Cardiac septum (tissue), 1 donor: Measurements from ENCODE around the gene FAM186B. TPM values are rescaled to one million over a fixed set of nuclear protein-coding genes. Genes with fewer than 3 reads are reported as not detected.

Source experiments
- DNase-seq: peaks from one replicate; pipeline ENCODE4 v3.0.0-alpha.2; 2020; ENCODE audit warnings: low spot score
- intact Hi-C: fragments of 100-400 bp; cut with DNase I; formaldehyde crosslinking; loops from one replicate; pipeline ENCODE4 v1.14.0; 2022
- total RNA-seq: library from RNA; stranded (reverse); fragmentation: NEBNext Ultra II Directional; extraction: Animal tissue kit (Norgen Biotek cat#: 25700); gene quantifications from one replicate; pipeline ENCODE4 v1.2.1, GENCODE V29; 2021
- donor health status: DM: no; HTN: no; CAD: no.

The FAM186B gene
- total RNA-seq, 1 donor from 2014 or later, result 0.48 TPM

GRCh38 chr12:49582201-49582600 lies 23.2 kb downstream of the FAM186B start:
- intact Hi-C loops, result loop anchor here (2.0 to 5.0 kb wide), 2 partner anchors 41 to 215 kb away; partner anchors contain the start of genes PRPF40B and SPATS2
- no peak for DNase-seq

DNA sequence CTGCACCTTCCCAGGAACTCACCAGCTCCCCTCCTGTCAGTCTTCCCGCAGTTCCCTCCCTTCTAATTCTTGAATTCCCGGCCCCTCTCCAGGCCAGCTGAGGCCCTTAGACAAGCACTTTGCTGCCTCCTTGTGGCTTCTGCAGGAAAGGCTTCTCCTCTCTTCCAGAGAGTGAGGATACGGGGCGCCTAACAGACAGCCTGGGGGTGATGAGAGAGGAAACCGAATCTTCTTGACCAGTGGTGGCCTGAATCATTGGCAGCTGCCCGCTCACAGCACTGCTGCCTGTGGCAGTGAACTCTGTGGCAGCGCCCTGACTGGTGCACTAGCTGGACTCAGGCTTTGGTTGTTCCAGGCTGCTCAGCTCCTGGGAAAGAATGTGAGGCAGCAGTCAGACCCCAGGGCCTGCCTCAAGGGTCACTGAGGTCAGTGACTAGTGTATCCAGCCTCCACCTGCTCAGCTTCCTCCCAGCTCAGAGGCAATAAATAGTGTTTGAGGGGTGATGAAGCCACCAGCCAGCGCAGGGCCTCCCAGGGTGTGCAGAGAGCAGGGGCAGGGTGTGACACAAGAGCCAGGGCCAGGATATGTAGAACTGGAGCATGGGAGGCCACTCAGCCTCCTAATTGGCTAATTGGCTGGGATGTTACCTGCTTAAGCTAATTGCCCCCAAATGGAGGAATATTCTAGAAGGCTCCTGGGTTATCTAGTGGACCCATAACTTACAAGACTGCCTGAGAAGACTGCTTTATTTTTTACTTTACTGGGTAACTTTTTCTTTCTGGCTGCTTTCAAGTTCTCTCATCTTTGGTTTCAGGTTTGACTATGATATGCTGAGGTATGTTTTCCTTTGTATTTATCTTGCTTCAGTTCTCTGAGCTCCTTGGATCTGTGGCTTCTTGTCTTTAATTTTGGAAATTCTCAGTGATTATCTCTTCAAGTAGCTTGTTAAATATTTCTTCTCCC lies 24.6 kb downstream of the FAM186B start:
- DNase-seq, result no peak
- intact Hi-C loops, result loop anchor here (2.0 to 5.0 kb wide), 2 partner anchors 32 to 214 kb away; partner anchors contain the start of gene SPATS2

GRCh38 chr12:49578471-49579112 lies 26.8 kb downstream of the FAM186B start:
- intact Hi-C loops, result no loop called here

DNA sequence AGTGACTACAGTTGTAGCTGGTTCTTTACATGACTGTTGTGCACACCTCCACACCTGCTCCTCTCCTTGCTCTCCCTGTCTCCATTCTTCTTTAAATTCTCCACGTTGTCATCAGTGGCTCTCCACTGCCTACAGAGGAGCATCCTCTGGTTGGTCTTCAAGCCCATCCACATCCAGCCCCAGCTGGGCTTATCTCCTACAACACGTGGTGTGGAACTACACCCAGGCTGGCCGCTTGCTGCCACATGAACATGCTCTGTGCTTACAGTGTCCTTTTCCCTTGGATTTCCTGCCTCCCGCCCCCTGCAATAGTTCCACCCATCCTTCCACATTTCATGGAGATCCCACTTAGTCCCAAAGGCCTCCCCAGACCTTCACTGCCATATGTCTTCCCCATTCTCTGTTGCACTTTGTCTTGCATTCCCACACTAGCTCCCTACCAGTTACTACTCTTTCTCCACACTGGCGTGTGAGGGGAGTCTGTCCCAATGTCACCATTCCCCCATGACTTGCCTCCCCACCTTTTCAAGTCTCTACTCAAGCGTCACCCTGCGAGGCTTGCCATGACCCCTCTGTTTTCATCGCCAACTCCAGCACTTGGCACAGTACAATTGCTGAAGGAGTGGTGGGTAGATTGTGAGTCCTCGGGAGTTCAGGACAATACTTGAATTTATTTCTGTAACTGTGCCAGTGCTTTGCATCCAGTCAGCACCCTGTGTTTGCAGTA lies 27.7 kb downstream of the FAM186B start:
- intact Hi-C loops, result no loop called here
- DNase-seq, result no peak

More at GRCh38 chr12:49578471-49579112, 26.8 kb downstream of the FAM186B start:
- no peak for DNase-seq

- intact Hi-C loops, result no loop called here
- no peak for DNase-seq
Measured at GRCh38 chr12:49568442-49569162, 36.8 kb downstream of the FAM186B start.

DNA sequence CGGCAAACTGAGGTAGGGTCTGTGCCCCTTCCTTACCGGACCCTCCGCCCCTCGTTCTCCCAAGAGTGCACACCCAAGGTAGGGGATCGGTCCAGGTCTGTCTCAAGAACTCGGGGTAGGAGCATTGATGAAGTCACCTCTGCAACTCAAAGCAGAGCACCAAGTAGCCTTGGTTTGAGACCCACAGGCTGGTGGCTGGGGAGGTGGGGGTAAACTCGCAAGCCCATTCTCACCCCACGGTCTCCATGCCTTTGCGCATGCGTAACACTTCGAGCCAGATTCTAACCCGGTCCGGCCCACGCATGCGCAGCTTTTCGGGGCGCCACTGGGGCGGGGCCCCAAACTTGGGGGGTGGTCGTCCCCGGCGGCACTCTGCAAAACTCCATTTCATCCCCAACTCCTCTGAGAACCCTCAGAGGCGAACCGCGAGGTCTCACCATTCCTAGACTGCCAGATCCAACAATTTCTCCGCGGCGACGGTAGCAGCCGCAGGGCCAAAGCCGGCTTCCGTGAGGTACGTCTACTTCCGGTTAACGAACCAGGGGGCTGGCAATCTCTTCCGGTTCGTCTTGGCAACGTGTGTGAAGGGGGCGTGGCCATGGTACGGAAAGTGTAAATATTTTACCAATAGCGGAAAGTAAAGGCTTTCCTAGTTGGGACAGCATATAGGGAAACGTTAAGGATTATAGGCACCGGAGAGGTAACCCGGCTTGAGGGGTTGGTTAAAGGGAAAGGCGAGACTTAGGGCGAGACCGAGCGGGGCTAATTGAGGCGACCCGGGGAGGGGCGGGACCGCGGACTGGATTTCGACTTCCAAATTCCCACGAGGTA lies 37.6 kb downstream of the FAM186B start, which contains the start of gene MCRS1:
Gene MCRS1 (minus strand): TSS at position 532 of the 831 bp plus-strand sequence. CDS start 1,411 bp downstream, outside the sequence.
- DNase-seq, result peak; percentile 93
- intact Hi-C loops, result no loop called here

- intact Hi-C loops, result no loop called here
Measured at GRCh38 chr12:49567302-49567610, 38.2 kb downstream of the FAM186B start.

DNA sequence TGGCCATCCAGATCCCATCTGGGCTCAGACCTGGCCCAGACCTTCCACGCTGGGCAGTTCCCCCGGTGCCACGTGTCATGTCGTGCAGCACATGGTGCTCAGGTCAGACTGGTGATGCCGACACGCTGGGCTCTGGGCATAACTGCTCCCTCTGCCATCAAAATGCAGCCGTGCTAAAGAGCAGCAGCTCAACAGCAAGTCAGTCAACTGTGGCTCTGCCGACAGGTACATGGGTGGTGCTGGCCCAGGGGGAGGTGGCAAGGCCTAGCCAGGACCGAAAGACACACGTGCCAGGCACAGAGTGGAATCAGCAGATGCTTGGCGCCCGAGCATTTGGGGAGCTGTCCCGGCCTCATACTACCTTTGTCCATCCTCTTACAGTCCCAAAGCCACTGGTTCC lies 39.1 kb downstream of the FAM186B start:
- intact Hi-C loops, result no loop called here
- DNase-seq, result no peak

More at GRCh38 chr12:49567302-49567610, 38.2 kb downstream of the FAM186B start:
- DNase-seq, result no peak

DNA sequence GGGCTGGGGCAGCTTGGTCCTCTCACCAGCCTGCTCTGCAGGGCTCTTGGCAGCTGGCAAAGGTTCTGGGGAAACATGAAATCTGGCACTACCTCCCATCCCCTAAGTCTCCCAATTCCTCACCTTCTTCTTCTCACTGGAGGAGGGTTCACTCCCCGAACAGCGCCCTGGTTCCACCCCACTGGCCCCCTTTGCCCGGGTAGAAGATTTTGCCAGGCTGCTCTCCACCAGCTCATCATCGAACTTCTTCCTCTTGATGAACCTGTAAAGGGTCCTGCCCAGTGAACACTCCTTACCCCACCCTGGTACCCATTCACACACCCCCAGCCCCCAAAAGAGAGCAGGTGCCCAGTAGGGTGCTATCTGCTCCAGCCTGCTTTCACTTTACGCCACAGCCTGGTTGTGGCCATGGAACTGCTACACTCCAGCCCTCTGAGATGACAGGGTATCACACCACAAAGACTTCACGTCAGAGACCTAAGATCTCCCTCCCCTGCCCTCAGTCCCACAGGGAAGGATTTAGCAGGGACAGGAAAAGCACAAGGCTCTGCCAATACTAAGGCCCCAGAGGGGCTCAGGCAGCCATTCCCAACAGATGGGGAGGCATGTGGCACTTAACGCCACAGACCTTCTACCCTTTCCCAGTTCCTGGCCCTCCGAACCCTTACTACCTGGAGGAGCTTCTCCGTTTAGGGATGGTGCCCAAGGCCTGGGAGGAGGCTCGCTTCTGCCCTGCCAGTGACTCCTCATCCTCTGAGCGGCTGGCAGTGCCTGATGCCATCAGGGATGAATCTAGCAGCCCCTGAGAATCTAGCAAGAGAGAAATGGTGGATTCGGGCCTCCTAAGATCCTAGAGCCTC lies 39.8 kb downstream of the FAM186B start:
- intact Hi-C loops, result no loop called here
- no peak for DNase-seq

DNA sequence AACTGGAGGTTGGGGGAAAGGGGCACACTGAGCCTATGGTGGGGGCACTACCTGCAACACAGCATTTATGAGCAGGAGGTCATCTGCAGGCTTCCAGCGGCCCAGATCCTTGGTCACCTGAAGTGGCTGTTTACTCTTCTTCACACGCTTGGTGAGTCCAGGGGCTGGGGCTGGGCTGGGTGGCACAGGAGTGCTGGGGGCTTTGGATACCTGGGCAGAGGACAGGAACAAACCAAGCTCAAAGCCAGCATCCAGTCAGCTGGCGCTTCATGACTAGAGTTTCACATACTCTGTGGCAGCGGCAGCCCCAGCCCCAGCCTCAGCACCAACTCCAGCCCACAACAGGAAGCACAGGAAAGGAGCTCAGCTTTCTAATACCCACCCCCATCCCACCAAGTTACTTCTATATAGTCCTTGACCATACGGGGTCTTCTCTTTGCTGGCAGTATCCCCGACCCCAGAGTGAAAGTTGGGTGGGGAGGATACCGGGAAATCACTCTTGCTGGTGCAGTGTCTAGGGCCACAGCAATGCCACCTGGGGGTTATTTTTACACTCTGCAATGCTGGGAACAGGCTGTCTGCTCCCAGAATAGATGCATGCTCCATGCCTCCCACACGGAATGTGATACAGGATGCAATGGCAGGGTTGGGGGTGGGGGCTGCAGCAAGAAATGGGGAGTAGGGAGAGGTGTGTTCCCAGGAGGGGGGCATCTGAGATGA lies 40.6 kb downstream of the FAM186B start:
- DNase-seq, result peak; percentile 86
- intact Hi-C loops, result no loop called here

- intact Hi-C loops, result no loop called here
- no peak for DNase-seq
Measured at GRCh38 chr12:49563951-49564685, 41.3 kb downstream of the FAM186B start.

DNA sequence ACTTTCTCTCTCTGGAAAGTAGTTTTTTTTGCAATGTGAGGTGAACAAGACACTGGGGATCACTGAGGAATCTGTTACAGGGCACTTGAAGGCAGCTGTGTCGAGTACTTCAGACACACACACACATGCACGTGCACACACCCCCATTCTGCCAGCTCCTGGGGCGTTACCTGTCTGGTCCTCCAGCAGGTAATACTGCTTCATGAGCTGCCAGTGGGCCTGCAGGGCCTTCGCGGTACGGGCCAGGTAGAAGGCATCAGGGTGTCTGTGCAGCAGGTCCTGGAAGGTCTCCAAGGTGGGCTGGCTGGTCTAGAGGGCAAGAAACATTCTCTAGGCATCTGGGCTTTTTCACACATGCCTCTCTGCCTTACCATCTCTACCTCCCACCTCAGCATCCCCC lies 42.6 kb downstream of the FAM186B start:
- no peak for DNase-seq
- intact Hi-C loops, result no loop called here

GRCh38 chr12:49562233-49562632 lies 43.2 kb downstream of the FAM186B start:
- intact Hi-C loops, result no loop called here
- no peak for DNase-seq

- DNase-seq, result no peak
- intact Hi-C loops, result no loop called here
Measured at GRCh38 chr12:49560695-49561094, 44.7 kb downstream of the FAM186B start.

DNA sequence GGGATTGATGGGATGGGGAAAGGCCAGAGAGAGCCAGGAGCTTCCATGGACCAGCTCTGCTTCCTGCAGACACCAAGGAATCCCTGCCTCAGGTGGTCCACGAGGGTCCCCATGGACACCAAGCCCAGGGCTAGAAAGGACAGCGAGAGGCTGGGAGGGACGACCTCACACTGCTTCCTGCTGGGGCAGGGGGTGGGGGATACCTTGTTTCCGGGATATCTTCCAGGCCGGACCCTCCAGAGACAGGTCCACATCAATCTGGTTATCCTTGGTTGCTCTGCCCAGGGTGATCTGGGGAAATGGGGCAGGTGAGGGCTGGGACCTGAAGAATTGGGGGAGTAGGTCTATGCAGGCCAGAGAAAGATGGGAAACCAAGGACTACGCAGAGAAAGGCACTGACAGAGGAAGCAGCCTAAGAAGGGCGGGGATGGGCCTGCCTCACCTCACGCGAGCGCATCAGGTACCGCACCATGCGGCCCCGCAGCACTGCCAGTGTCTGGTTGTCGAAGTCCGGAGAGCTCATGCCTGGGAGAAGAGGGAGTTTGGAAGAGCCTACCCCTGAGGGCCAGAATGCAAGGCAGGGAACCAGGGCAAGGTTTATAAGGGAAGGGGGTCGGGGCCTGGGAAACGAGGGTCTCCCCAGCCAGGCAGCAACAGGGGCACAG lies 46.3 kb downstream of the FAM186B start:
- DNase-seq, result no peak
- intact Hi-C loops, result no loop called here

DNA sequence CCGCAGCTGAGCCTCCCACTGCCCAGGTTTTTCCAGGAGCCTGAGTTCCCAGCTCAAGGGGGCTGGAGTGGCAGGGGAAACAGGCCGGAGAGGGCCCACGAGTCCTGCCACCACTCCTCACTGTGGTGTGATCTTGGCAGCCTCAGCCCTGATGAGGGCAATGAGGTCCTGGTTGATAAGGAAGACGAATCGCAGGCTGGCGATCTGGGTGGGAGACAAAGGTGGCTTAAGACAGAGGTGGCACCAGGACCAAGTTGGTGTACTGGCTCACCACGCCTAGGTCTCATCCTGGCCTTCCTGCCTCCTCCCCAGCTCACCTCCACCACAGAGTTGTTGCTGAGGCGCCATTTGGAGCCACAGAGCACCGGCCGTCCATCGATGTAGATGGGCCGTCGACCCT lies 46.9 kb downstream of the FAM186B start:
- DNase-seq, result no peak
- intact Hi-C loops, result no loop called here
